Activated CD8-positive, alpha-beta T cell treated with anti-CD3 and anti-CD28 coated beads for 36 hours (primary cell): Measurements from ENCODE around the gene TBC1D8. TPM values are rescaled to one million over a fixed set of nuclear protein-coding genes. Genes with fewer than 3 reads are reported as not detected.

Experiments
- total RNA-seq, 2 experiments: library from RNA; stranded (reverse); gene quantifications; one replicate each; pipeline ENCODE4 v1.2.3, GENCODE V29; 2021

Gene TBC1D8
- total RNA-seq, 2 experiments from 2014 or later = 3.2 to 3.3 TPM

Other genes starting within 250 kb of the TBC1D8 start
- 1,000 to 10,000 TPM; 1,667 to 1,859 TPM for gene RPL31, start 149.1 kb downstream of the TBC1D8 start, total RNA-seq
- gene CNOT11, start 101.5 kb upstream of the TBC1D8 start, total RNA-seq = 10 to 100 TPM; 56.7 to 59.7 TPM
- 10 to 100 TPM; 48.7 to 53.2 TPM for gene RNF149, start 157.3 kb upstream of the TBC1D8 start, total RNA-seq
- not detected for gene CREG2, start 236.1 kb upstream of the TBC1D8 start, total RNA-seq